HEK293 (cell line): ENCODE results near the gene PPIA.

ENCODE experiments used
- HOXA7 ChIP-seq: sonication (generic); formaldehyde crosslinking; IDR thresholded peaks from 2 replicates; pipeline ENCODE4 v1.8.1; 2022; ENCODE audit warnings: missing genetic modification reagents, borderline replicate concordance
- ZNF202 ChIP-seq: fragments of 450-650 bp; formaldehyde crosslinking; IDR thresholded peaks from 2 replicates; pipeline ENCODE4 v1.5.1; 2016; ENCODE audit warnings: missing biosample characterization, missing genetic modification characterization, borderline replicate concordance

- TF ChIP-seq HOXA7 (CRISPR knock-in tag) (no peak), ZNF202 (no peak)
Measured at GRCh38 chr7:44768628-44769371, 27.7 kb upstream of the PPIA start.
